ENCODE measurements around the gene LHFPL3. TPM values are rescaled to one million over a fixed set of nuclear protein-coding genes. Genes with fewer than 3 reads are reported as not detected.

LHFPL3 gene
- polyA plus RNA-seq, 2 of the 4 experiments (the other 2 are of a cell fraction) = not detected

GRCh38 chr7:104873401-104873800, 545.0 kb downstream of the LHFPL3 start:
- H3K4me2 ChIP-seq = no peak overlapping the region
- no peak for DNase-seq (ENCODE audit: low read depth in 1 of 2, low spot score in 1 of 2)
- no peaks in the 10 kb centered on the region for H3K9me3 ChIP-seq
- no peak overlapping the region for H3K27ac ChIP-seq
- no peak for TF ChIP-seq BHLHE40 (IDR thresholded peaks at IDR 0.05; ENCODE audit: low read depth, low read length)
- TF ChIP-seq HOXB13 (CRISPR knock-in tag; IDR thresholded peaks at IDR 0.05; ENCODE audit: low read depth) = no peak
- TF ChIP-seq TP53 (CRISPR knock-in tag; IDR thresholded peaks at IDR 0.05) = no peak
- TF ChIP-seq ZSCAN20 (CRISPR knock-in tag; IDR thresholded peaks at IDR 0.05) = no peak
- TF ChIP-seq PHF8 (IDR thresholded peaks at IDR 0.05; ENCODE audit: borderline replicate concordance, low read depth) = no peak
- POLR2A ChIA-PET = no interaction called here
- H3K4me3 ChIP-seq = no peak overlapping the region
- CTCF ChIA-PET = interaction anchor here (1.8 to 5.0 kb wide), 2 partner anchors 10 to 25 kb away, joined by 6 to 25 read pairs; no protein-coding TSS in a partner anchor
- ATAC-seq = no peak
- H3K4me1 ChIP-seq = no peaks in the 10 kb centered on the region
- WGBS (ENCODE audit: missing lambda C conversion rate) = 64% methylated on average over 10 of the region's 10 CpGs
- FAIRE-seq = no peak

GRCh38 chr7:104878577-104878976, 550.2 kb downstream of the LHFPL3 start:
- ChIA-PET POLR2A (no interaction called here), CTCF (interaction anchor here (1.7 kb wide), 1 partner anchor 40 kb away, joined by 9 read pairs; no protein-coding TSS in a partner anchor)
- no peaks in the 10 kb centered on the region for H3K4me1 ChIP-seq
- WGBS (ENCODE audit: missing lambda C conversion rate) = 40% methylated on average over 3 of the region's 3 CpGs
- DNase-seq (ENCODE audit: low read depth in 1 of 2, low spot score in 1 of 2) = no peak
- no peak for FAIRE-seq
- no peak overlapping the region for H3K4me3 ChIP-seq
- H3K4me2 ChIP-seq = no peak overlapping the region
- H3K9me3 ChIP-seq = peaks cover 8% of the 10 kb centered on the region; the same call in 1 of the 3 replicates
- TF ChIP-seq EHF (CRISPR knock-in tag; IDR thresholded peaks at IDR 0.05) = no peak
- TF ChIP-seq ELK1 (IDR thresholded peaks at IDR 0.05; ENCODE audit: low read depth, low read length) = no peak
- no peak for TF ChIP-seq CBX8 (IDR thresholded peaks at IDR 0.05)
- TF ChIP-seq NFE2L2 (conservative IDR thresholded peaks at IDR 0.05; ENCODE audit: low read length) = no peak
- TF ChIP-seq HOXB5 (CRISPR knock-in tag; IDR thresholded peaks at IDR 0.05) = no peak
- no peak for TF ChIP-seq FOSL2 (IDR thresholded peaks at IDR 0.05)
- TF ChIP-seq FOSL2 (CRISPR knock-in tag; IDR thresholded peaks at IDR 0.05) = no peak
- no peak for ATAC-seq
- no peak overlapping the region for H3K27ac ChIP-seq

DNA sequence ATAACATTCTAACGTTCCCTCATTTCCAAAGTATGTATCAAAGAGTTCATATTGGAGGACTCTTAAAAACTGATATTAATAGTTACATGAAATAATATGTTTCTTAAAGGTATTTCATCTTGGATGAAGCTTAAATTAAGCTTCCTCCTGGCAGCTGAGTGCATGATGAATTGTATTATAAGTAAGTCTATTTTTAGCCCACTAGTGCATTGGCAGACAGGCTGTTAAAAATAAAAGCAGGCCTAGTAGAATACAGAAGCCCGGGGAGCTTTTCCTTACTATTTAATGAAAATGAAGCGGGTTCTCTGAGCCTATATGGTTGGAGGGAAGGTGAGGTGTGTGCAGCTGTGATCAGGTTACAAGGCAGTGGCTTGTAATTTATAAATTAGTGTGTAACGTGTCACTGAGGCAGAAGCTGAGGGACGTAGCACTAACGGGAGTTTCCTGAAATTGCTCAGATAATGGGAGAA, 554.9 kb downstream of the LHFPL3 start:
- H3K9me3 ChIP-seq = peaks cover 8% of the 10 kb centered on the region; the same call in 1 of the 3 replicates
- peak; percentile 12 to 59; a peak in 4 of 6 replicates for ATAC-seq
- H3K4me2 ChIP-seq = no peak overlapping the region
- FAIRE-seq = no peak
- 19% methylated on average over 6 of the region's 6 CpGs for WGBS (ENCODE audit: missing lambda C conversion rate)
- no peak overlapping the region for H3K27ac ChIP-seq
- POLR2A ChIA-PET = no interaction called here
- TF ChIP-seq, protein P1, sequence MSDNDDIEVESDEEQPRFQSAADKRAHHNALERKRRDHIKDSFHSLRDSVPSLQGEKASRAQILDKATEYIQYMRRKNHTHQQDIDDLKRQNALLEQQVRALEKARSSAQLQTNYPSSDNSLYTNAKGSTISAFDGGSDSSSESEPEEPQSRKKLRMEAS (IDR thresholded peaks at IDR 0.05) = no peak
- TF ChIP-seq MAZ (IDR thresholded peaks at IDR 0.05; ENCODE audit: borderline replicate concordance, low read depth, low read length) = no peak
- CTCF ChIA-PET = interaction anchor here (0.6 to 4.8 kb wide), 25 partner anchors 11 to 1356 kb away, joined by 3 to 66 read pairs (median 6); no protein-coding TSS in a partner anchor
- no peak for DNase-seq (ENCODE audit: low read depth in 1 of 2, low spot score in 1 of 2)
- H3K4me1 ChIP-seq = 0 out of 3 replicates have a peak, but pooled peaks cover 4% of the 10 kb centered on the region
- no peak overlapping the region for H3K4me3 ChIP-seq

- Histone ChIP-seq H3K27ac (0 out of 6 replicates have a peak overlapping the region, but pooled peaks of 1 of the 2 experiments have one; percentile 14), H3K9me3 (peaks cover 8% of the 10 kb centered on the region; the same call in 1 of the 3 replicates), H3K4me1 (0 out of 3 replicates have a peak, but pooled peaks cover 4% of the 10 kb centered on the region), H3K4me2 (peak overlapping the region; percentile 45; the same call in 2 of the 3 replicates), H3K4me3 (no peak overlapping the region)
- POLR2A ChIA-PET = no interaction called here
- FAIRE-seq (no peak), DNase-seq (ENCODE audit: low read depth in 1 of 2, low spot score in 1 of 2) (peak; percentile 87 to 91), ATAC-seq (peak; percentile 93 to 99)
- WGBS (ENCODE audit: missing lambda C conversion rate) = 47% methylated on average over 17 of the region's 17 CpGs
- CTCF ChIA-PET = interaction anchor here (0.7 to 4.8 kb wide), 27 partner anchors 11 to 1284 kb away, joined by 3 to 66 read pairs (median 6); no protein-coding TSS in a partner anchor
- TF ChIP-seq ZNF302 (CRISPR knock-in tag; IDR thresholded peaks at IDR 0.05) (no peak), MAFK (IDR thresholded peaks at IDR 0.05; ENCODE audit: partially characterized antibody) (peak; percentile 93), RFX5 (IDR thresholded peaks at IDR 0.05) (no peak), PHF8 (IDR thresholded peaks at IDR 0.05; ENCODE audit: borderline replicate concordance, low read depth) (no peak), RAD21 (conservative IDR thresholded peaks at IDR 0.05 in 1 of 2, IDR thresholded peaks at IDR 0.05 in 1 of 2) (peak; percentile 50 to 65; a peak in 4 of 5 replicates), SMC3 (IDR thresholded peaks at IDR 0.05) (peak; percentile 69), MYC (IDR thresholded peaks at IDR 0.05; ENCODE audit: borderline replicate concordance, low read length) (peak; percentile 85; the same call in 1 of the 2 replicates), EHMT2 (IDR thresholded peaks at IDR 0.05; ENCODE audit: low read depth) (no peak)
- TF ChIP-seq, protein P2, sequence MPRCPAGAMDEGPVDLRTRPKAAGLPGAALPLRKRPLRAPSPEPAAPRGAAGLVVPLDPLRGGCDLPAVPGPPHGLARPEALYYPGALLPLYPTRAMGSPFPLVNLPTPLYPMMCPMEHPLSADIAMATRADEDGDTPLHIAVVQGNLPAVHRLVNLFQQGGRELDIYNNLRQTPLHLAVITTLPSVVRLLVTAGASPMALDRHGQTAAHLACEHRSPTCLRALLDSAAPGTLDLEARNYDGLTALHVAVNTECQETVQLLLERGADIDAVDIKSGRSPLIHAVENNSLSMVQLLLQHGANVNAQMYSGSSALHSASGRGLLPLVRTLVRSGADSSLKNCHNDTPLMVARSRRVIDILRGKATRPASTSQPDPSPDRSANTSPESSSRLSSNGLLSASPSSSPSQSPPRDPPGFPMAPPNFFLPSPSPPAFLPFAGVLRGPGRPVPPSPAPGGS (IDR thresholded peaks at IDR 0.05) = no peak
- TF ChIP-seq, protein P3, sequence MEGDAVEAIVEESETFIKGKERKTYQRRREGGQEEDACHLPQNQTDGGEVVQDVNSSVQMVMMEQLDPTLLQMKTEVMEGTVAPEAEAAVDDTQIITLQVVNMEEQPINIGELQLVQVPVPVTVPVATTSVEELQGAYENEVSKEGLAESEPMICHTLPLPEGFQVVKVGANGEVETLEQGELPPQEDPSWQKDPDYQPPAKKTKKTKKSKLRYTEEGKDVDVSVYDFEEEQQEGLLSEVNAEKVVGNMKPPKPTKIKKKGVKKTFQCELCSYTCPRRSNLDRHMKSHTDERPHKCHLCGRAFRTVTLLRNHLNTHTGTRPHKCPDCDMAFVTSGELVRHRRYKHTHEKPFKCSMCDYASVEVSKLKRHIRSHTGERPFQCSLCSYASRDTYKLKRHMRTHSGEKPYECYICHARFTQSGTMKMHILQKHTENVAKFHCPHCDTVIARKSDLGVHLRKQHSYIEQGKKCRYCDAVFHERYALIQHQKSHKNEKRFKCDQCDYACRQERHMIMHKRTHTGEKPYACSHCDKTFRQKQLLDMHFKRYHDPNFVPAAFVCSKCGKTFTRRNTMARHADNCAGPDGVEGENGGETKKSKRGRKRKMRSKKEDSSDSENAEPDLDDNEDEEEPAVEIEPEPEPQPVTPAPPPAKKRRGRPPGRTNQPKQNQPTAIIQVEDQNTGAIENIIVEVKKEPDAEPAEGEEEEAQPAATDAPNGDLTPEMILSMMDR (IDR thresholded peaks at IDR 0.05) = peak; percentile 70
- TF ChIP-seq, protein P4, sequence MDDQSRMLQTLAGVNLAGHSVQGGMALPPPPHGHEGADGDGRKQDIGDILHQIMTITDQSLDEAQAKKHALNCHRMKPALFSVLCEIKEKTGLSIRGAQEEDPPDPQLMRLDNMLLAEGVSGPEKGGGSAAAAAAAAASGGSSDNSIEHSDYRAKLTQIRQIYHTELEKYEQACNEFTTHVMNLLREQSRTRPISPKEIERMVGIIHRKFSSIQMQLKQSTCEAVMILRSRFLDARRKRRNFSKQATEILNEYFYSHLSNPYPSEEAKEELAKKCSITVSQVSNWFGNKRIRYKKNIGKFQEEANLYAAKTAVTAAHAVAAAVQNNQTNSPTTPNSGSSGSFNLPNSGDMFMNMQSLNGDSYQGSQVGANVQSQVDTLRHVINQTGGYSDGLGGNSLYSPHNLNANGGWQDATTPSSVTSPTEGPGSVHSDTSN (IDR thresholded peaks at IDR 0.05) = no peak
Observed at GRCh38 chr7:104883718-104884452, 555.5 kb downstream of the LHFPL3 start.
